B cell (primary cell): ENCODE measurements around the gene ZNF575. TPM values are rescaled to one million over a fixed set of nuclear protein-coding genes. Genes with fewer than 3 reads are reported as not detected.

Experiments
- ATAC-seq: fragments of 200-7000 bp; cut with Tn5 transposase; one replicate; pipeline ENCODE4 v1.10.0; 2021; ENCODE audit warnings: low read depth, mild to moderate bottlenecking, moderate number of reproducible peaks, moderate library complexity
- CTCF ChIA-PET: fragments of 350-600 bp; sonication (Branson Sonifier 250); formaldehyde crosslinking; loops from one replicate; lab custom pipeline; 2021; ENCODE audit warnings: antibody characterized with exemption, inconsistent platforms; lab: Charles Lee
- POLR2A ChIA-PET: fragments of 350-600 bp; sonication (Branson Sonifier 250); formaldehyde crosslinking; loops from one replicate; lab custom pipeline; 2021; ENCODE audit warnings: antibody characterized with exemption; lab: Charles Lee
- DNase-seq: peaks from one replicate; pipeline ENCODE4 v3.0.0; 2013
- H2AFZ ChIP-seq: 2 replicates; pipeline ENCODE4 v1.6.1; 2012; ENCODE audit warnings: mild to moderate bottlenecking, low read depth, low read length; ENCODE audit not compliant: insufficient read depth, poor library complexity, severe bottlenecking
- H3K27ac ChIP-seq, 2 donors: 1 replicate in 1 of 2; 2 replicates in 1 of 2; pipeline ENCODE4 v1.5.1; 2012 to 2013; ENCODE audit warnings: low read length in 2 of 2, mild to moderate bottlenecking in 2 of 2, moderate library complexity in 1 of 2
- H3K27me3 ChIP-seq, 4 experiments: fragments of 200-600 bp in 1 of 4; sonication (generic) in 1 of 4; replicated peaks in 1 of 4; 1 replicate in 2 of 4; 2 replicates in 2 of 4; pipeline versions ENCODE4 v1.6.1 to v1.7.0; 2013 to 2016; ENCODE audit warnings: low read length in 3 of 4, mild to moderate bottlenecking in 2 of 4, mixed read lengths in 1 of 4, moderate library complexity in 1 of 4; ENCODE audit not compliant: insufficient read depth in 4 of 4, control insufficient read depth in 3 of 4; ENCODE audit errors: control extremely low read depth in 1 of 4
- H3K36me3 ChIP-seq, 2 experiments: replicated peaks in 1 of 2; 1 replicate in 1 of 2; 2 replicates in 1 of 2; pipeline versions ENCODE4 v1.6.1 to v1.7.1; 2013; ENCODE audit warnings: low read length in 1 of 2; ENCODE audit not compliant: insufficient read depth in 2 of 2, control insufficient read depth in 1 of 2; ENCODE audit errors: control extremely low read depth in 1 of 2, extremely low read depth in 1 of 2
- H3K4me1 ChIP-seq, 2 donors: fragments of 200-600 bp in 1 of 2; sonication (generic) in 1 of 2; 1 replicate in 1 of 2; 2 replicates in 1 of 2; pipeline versions ENCODE4 v1.5.1 to v1.6.1; 2013 to 2017; ENCODE audit warnings: low read length in 2 of 2; ENCODE audit not compliant: control insufficient read depth in 2 of 2, insufficient read depth in 2 of 2
- H3K4me2 ChIP-seq: replicated peaks from 2 replicates; pipeline ENCODE3; 2012; ENCODE audit warnings: mild to moderate bottlenecking, low read depth, low read length; ENCODE audit not compliant: poor library complexity, severe bottlenecking
- H3K4me3 ChIP-seq, 5 experiments: fragments of 200-600 bp in 1 of 5; sonication (generic) in 1 of 5; 1 replicate in 3 of 5; 2 replicates in 2 of 5; pipeline versions ENCODE4 v1.5.1 to v1.7.0; 2011 to 2016; ENCODE audit warnings: low read length in 4 of 5, mild to moderate bottlenecking in 4 of 5, low read depth in 2 of 5, control low read depth in 1 of 5, moderate library complexity in 1 of 5; ENCODE audit not compliant: insufficient read depth in 1 of 5; ENCODE audit errors: control extremely low read depth in 1 of 5, extremely low read depth in 1 of 5
- H3K79me2 ChIP-seq: fragments of 200-600 bp; sonication (generic); one replicate; pipeline ENCODE4 v1.6.0; 2016; ENCODE audit warnings: low read length; ENCODE audit not compliant: control insufficient read depth, insufficient read depth
- H3K9ac ChIP-seq: fragments of 200-600 bp; sonication (generic); 2 replicates; pipeline ENCODE4 v1.6.1; 2017; ENCODE audit warnings: mild to moderate bottlenecking, low read length, moderate library complexity
- H3K9me3 ChIP-seq, 3 donors: one replicate each; pipeline versions ENCODE4 v1.6.1 to v1.7.1; 2013; ENCODE audit warnings: low read length in 2 of 3; ENCODE audit not compliant: control insufficient read depth in 2 of 3, insufficient read depth in 1 of 3; ENCODE audit errors: control extremely low read depth in 1 of 3
- H4K20me1 ChIP-seq: 2 replicates; pipeline ENCODE4 v1.6.0; 2012; ENCODE audit warnings: mild to moderate bottlenecking, low read length; ENCODE audit not compliant: insufficient read depth, control insufficient read depth, poor library complexity, severe bottlenecking
- H3K27ac Mint-ChIP-seq: one replicate; pipeline ENCODE4 v1.8.0; 2021; ENCODE audit warnings: mixed read lengths
- H3K27me3 Mint-ChIP-seq: one replicate; pipeline ENCODE4 v1.8.0; 2021; ENCODE audit warnings: mixed read lengths
- H3K4me1 Mint-ChIP-seq: one replicate; pipeline ENCODE4 v1.8.0; 2021; ENCODE audit warnings: mixed read lengths
- H3K4me3 Mint-ChIP-seq: one replicate; pipeline ENCODE4 v1.8.0; 2021; ENCODE audit warnings: mixed read lengths
- H3K9me3 Mint-ChIP-seq: one replicate; pipeline ENCODE4 v1.8.0; 2022; ENCODE audit warnings: mixed read lengths; ENCODE audit not compliant: insufficient read depth
- CTCF ChIP-seq: fragments of 200-600 bp; IDR thresholded peaks from one replicate; pipeline ENCODE4 v1.8.0; 2022; ENCODE audit warnings: antibody characterized with exemption, mild to moderate bottlenecking
- EZH2 ChIP-seq: IDR thresholded peaks from 2 replicates; pipeline ENCODE4 v1.6.1; 2012; ENCODE audit warnings: borderline replicate concordance, low read depth, mild to moderate bottlenecking, moderate library complexity, low read length; ENCODE audit not compliant: insufficient read depth, poor library complexity, severe bottlenecking
- whole genome bisulfite sequencing: methylation state at CpG from one replicate; pipeline ENCODE4 v1.1.5; 2013; ENCODE audit warnings: missing lambda C conversion rate; ENCODE audit not compliant: insufficient coverage; 5-methylcytosine and 5-hydroxymethylcytosine counted together
- intact Hi-C: fragments of 100-400 bp; cut with micrococcal nuclease; formaldehyde crosslinking; loops from one replicate; pipeline ENCODE4 v1.10.0; 2022
- polyA plus RNA-seq: library from polyadenylated mRNA; depleted of rRNA; stranded (reverse); fragments of >200 nt; gene quantifications from 2 replicates; pipeline ENCODE4 v1.2.3, GENCODE V29; 2012
- total RNA-seq, 2 donors: library from RNA; stranded (reverse); fragments of 120-200 nt in 1 of 2; gene quantifications; 1 replicate in 1 of 2; 2 replicates in 1 of 2; pipeline versions ENCODE4 v1.2.3 to v1.2.4, GENCODE V29; 2013 to 2022

The ZNF575 gene
- total and polyA plus RNA-seq, 2 donors (not counting 1 experiment from before 2014, with no cell fraction given) = 2.3 to 4.0 TPM

GRCh38 chr19:43582495-43582894 is 49.5 kb downstream of the ZNF575 start:
- H3K27me3 ChIP-seq = no peaks in the 10 kb centered on the region
- Mint-ChIP-seq H3K27ac (no peak overlapping the region), H3K4me3 (no peak overlapping the region), H3K4me1 (peaks cover 53% of the 10 kb centered on the region), H3K27me3 (no peaks in the 10 kb centered on the region), H3K9me3 (no peaks in the 10 kb centered on the region)
- H3K79me2 ChIP-seq = peaks cover 11% of the 10 kb centered on the region
- no peak overlapping the region for H3K27ac ChIP-seq
- TF ChIP-seq CTCF (no peak), EZH2 (no peak)
- ChIA-PET POLR2A (no interaction called here), CTCF (no interaction called here)
- H3K9me3 ChIP-seq = peaks cover 0 to 8% (median 0%) of the 10 kb centered on the region in 3 donors
- intact Hi-C loops = no loop called here
- H3K4me1 ChIP-seq = peaks cover 29 to 64% of the 10 kb centered on the region in 2 donors
- no peak overlapping the region for H3K4me2 ChIP-seq
- no peaks in the 10 kb centered on the region for H4K20me1 ChIP-seq
- DNase-seq (no peak), ATAC-seq (no peak)
- no peak overlapping the region for H2AFZ ChIP-seq
- H3K9ac ChIP-seq = no peak overlapping the region
- no peaks in the 10 kb centered on the region for H3K36me3 ChIP-seq
- WGBS = 100% methylated on average over 1 of the region's 2 CpGs
- H3K4me3 ChIP-seq = no peak overlapping the region

GRCh38 chr19:43584484-43584883 is 51.5 kb downstream of the ZNF575 start:
- H3K4me3 Mint-ChIP-seq = no peak overlapping the region
- Histone ChIP-seq H3K4me2 (peak overlapping the region; percentile 42), H3K27ac (peak overlapping the region; percentile 0 to 66), H3K4me1 (peaks cover 29 to 66% of the 10 kb centered on the region in 2 donors), H3K9me3 (peaks cover 0 to 8% (median 0%) of the 10 kb centered on the region in 3 donors), H3K4me3 (no peak overlapping the region), H3K27me3 (no peaks in the 10 kb centered on the region), H2AFZ (no peak overlapping the region), H4K20me1 (no peaks in the 10 kb centered on the region), H3K36me3 (peaks cover 0 to 2% of the 10 kb centered on the region in 2 experiments), H3K79me2 (peaks cover 11% of the 10 kb centered on the region), H3K9ac (no peak overlapping the region)
- H3K9me3 Mint-ChIP-seq = no peaks in the 10 kb centered on the region
- POLR2A ChIA-PET = no interaction called here
- ATAC-seq (no peak), DNase-seq (no peak)
- no CpG with 5 or more reads among the region's 1 CpG for WGBS
- intact Hi-C loops = no loop called here
- TF ChIP-seq EZH2 = no peak
- peaks cover 48% of the 10 kb centered on the region for H3K4me1 Mint-ChIP-seq
- CTCF ChIA-PET = interaction anchor here (1.1 to 2.1 kb wide), 3 partner anchors 10 to 137 kb away, joined by 4 to 14 read pairs (median 5); no protein-coding TSS in a partner anchor
- peak overlapping the region; percentile 77 for H3K27ac Mint-ChIP-seq
- H3K27me3 Mint-ChIP-seq = no peaks in the 10 kb centered on the region

Other genes starting within 250 kb of the ZNF575 start
- not detected in 2 replicates for gene CD177, start 179.5 kb upstream of the ZNF575 start, total RNA-seq
- gene CD177, start 179.5 kb upstream of the ZNF575 start, polyA plus RNA-seq = not detected in 2 replicates
- gene TEX101, start 118.3 kb upstream of the ZNF575 start, total RNA-seq = not detected in 2 replicates
- gene TEX101, start 118.3 kb upstream of the ZNF575 start, polyA plus RNA-seq = not detected in 2 replicates
- gene LYPD3, start 67.6 kb upstream of the ZNF575 start, total RNA-seq = 0.27 TPM in 1 of 2 replicates, not detected in the other
- gene LYPD3, start 67.6 kb upstream of the ZNF575 start, polyA plus RNA-seq = 2.2 and 3.5 TPM in 2 replicates
- gene PHLDB3, start 28.4 kb upstream of the ZNF575 start, total RNA-seq = 30.7 and 31.1 TPM in 2 replicates
- gene PHLDB3, start 28.4 kb upstream of the ZNF575 start, polyA plus RNA-seq = 10.2 and 15.8 TPM in 2 replicates
- gene ETHE1, start 6.0 kb upstream of the ZNF575 start, total RNA-seq = 16.0 and 22.3 TPM in 2 replicates
- 22.1 and 39.4 TPM in 2 replicates for gene ETHE1, start 6.0 kb upstream of the ZNF575 start, polyA plus RNA-seq
- 38.2 and 47.4 TPM in 2 replicates for gene XRCC1, start 42.3 kb downstream of the ZNF575 start, total RNA-seq
- gene XRCC1, start 42.3 kb downstream of the ZNF575 start, polyA plus RNA-seq = 24.7 and 34.6 TPM in 2 replicates
- gene PINLYP, start 42.6 kb downstream of the ZNF575 start, total RNA-seq = 0.97 and 2.9 TPM in 2 replicates
- 1.9 and 2.0 TPM in 2 replicates for gene PINLYP, start 42.6 kb downstream of the ZNF575 start, polyA plus RNA-seq
- 20.3 and 20.5 TPM in 2 replicates for gene IRGQ, start 62.9 kb downstream of the ZNF575 start, total RNA-seq
- 22.6 and 89.6 TPM in 2 replicates for gene IRGQ, start 62.9 kb downstream of the ZNF575 start, polyA plus RNA-seq
- gene ZNF576, start 63.4 kb downstream of the ZNF575 start, total RNA-seq = 17.3 and 23.2 TPM in 2 replicates
- gene ZNF576, start 63.4 kb downstream of the ZNF575 start, polyA plus RNA-seq = 2.9 and 7.9 TPM in 2 replicates
- gene SRRM5, start 78.9 kb downstream of the ZNF575 start, total RNA-seq = 0.63 and 0.64 TPM in 2 replicates
- gene SRRM5, start 78.9 kb downstream of the ZNF575 start, polyA plus RNA-seq = 1.4 and 1.9 TPM in 2 replicates
- 19.7 and 24.6 TPM in 2 replicates for gene ZNF428, start 86.4 kb downstream of the ZNF575 start, total RNA-seq
- gene ZNF428, start 86.4 kb downstream of the ZNF575 start, polyA plus RNA-seq = 16.9 and 17.3 TPM in 2 replicates
- 0.42 and 1.1 TPM in 2 replicates for gene CADM4, start 106.7 kb downstream of the ZNF575 start, total RNA-seq
- 0.10 and 0.21 TPM in 2 replicates for gene CADM4, start 106.7 kb downstream of the ZNF575 start, polyA plus RNA-seq
- gene PLAUR, start 137.0 kb downstream of the ZNF575 start, total RNA-seq = 0.99 and 1.0 TPM in 2 replicates
- gene PLAUR, start 137.0 kb downstream of the ZNF575 start, polyA plus RNA-seq = 6.9 and 8.0 TPM in 2 replicates
- not detected in 2 replicates for gene IRGC, start 182.9 kb downstream of the ZNF575 start, total RNA-seq
- gene IRGC, start 182.9 kb downstream of the ZNF575 start, polyA plus RNA-seq = not detected in 2 replicates
- gene SMG9, start 221.8 kb downstream of the ZNF575 start, total RNA-seq = 87.5 and 89.9 TPM in 2 replicates
- 24.8 and 33.9 TPM in 2 replicates for gene SMG9, start 221.8 kb downstream of the ZNF575 start, polyA plus RNA-seq
- 107 and 119 TPM in 2 replicates for gene KCNN4, start 247.8 kb downstream of the ZNF575 start, total RNA-seq
- 112 and 267 TPM in 2 replicates for gene KCNN4, start 247.8 kb downstream of the ZNF575 start, polyA plus RNA-seq